ENCODE results near the gene SF3A2.

Gene SF3A2

GRCh38 chr19:2227415-2228156 is 9.0 kb upstream of the SF3A2 start:
- DNase-seq = no peak

- no peak for DNase-seq
Measured at GRCh38 chr19:2228157-2229030, 8.2 kb upstream of the SF3A2 start.

- no peak for DNase-seq
Measured at GRCh38 chr19:2229103-2230032, 7.3 kb upstream of the SF3A2 start.

- DNase-seq = no peak
Measured at GRCh38 chr19:2230033-2230531, 6.5 kb upstream of the SF3A2 start.

DNA sequence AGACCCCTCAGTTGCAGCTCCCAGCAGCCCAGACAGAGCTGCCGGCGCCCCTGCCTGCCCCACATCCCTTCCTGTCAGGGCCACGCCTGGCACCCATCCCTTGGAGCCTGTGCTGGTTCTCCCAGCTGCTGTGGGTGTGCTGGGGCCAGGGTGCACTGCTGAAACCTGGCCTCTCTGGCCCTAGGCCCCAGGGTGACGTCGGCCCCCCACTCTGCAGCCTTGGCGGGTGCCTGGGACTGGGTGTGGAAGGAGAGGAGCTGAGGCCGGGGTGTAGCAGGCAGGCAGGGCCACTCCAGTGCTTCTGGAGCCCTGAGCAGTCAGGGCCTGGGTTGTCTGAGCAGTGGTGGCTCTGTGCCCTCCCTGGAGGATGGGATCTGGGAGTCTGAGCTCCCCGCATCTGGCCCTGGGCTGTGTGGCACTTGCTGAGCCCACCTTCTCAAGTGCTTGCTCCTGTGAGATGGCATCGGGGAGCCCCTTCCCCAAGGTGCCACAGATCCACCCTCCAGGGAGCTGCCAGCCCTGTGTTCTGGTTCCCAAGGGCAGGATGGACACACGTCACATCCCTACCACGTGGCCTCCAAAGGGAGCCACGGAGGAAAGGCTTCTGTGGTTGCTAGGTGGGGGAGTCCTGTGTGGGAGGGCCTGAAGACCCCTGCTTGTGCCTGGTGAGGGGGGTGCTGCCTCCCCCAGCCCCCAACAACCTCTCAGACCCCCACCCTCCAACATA is 5.7 kb upstream of the SF3A2 start:
- no peak for DNase-seq

GRCh38 chr19:2231621-2232221 is 4.9 kb upstream of the SF3A2 start:
- DNase-seq = no peak

DNA sequence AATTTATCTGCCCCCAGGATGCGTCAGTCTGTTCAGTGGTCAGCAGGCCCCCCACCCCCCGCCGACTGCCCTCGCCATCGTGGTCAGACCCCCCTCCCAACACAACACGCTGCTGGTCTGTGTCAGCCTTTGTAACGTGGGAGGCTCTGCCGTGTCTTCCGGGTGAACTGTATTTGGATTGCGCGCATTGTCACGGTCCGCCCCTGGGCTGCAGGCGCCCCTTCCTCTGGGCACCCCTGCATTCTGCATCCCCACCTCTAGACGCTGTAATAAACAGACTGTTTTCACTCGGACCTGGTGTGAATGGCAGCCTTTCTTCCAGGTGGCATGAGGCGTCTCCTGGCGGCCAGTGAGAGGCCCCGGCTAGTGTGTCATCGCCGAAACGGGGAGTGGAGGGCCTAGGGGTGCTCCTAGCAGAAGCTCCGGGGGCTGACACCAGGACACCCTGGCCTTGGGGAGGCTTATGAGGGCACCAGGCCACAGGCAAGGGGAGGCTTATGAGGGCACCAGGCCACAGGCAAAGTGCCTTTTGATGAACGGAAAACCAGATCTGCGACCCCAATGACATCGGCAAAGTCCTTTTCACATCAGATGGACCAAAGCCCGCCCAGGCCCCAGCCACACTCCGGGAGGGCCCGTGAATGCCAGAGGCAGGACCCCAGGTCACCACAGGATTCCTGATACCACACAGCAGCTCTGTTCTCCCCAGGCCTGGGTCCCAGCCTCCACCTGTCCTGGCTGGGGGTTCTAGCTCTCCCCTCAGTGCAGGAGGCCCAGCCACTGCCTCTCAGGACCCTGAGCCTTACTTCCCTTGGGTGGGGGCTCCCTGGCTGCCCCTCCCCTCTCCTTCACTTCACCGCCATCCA is 4.1 kb upstream of the SF3A2 start:
- no peak for DNase-seq

DNA sequence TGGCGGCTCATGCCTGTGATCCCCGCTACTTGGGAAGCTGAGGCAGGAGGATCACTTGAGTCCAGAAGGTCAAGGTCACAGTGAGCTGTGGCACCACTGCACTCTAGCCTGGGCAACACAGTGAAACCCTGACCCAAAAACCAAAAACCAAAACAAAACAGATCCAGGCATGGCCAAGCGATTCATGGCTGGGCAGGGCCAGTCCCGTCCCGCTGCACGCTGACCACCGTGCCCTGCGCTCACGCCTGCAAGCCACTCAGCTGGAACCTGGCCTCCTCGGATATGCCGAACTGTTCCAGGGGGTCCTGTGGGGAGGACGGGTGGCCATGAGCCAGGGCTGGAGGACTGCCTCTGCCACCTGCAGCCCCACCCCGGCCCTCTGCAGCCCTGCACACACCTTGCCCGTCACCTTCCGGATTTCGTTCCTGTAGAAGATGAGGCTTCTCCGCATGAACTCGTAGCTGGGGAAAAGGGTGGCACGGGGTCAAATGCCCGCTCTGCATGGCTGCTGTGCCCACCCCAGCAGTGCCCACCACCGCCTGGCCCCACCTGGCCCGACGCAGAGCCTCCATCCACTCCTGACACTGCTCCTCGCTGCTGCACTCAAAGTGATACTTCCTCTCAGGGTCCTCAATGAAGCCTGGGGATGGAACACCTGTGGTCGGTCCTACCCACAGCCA is 2.9 kb upstream of the SF3A2 start:
- no peak for DNase-seq

DNA sequence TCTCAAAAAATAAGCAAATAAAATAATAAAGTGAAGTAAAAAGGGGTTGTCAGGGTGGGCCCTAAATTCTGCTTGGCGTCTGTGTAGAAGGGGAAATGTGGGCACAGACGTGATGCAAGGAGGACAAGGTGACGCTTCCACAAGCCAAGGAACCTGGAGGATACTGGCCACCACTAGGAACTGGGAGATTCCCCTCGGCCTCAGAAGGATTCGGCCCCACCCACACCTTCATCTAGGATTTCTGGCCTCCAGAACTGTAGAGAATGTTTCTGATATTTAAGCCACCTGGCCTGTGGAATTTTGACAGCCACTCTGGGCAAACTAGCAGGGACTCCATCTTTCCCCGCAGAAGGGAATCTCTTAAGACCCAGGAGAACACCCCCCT is 1.6 kb upstream of the SF3A2 start:
- DNase-seq = no peak

GRCh38 chr19:2235381-2236063 is 1.1 kb upstream of the SF3A2 start:
- peak; percentile 8 for DNase-seq

GRCh38 chr19:2236064-2236313 is 635 bp upstream of the SF3A2 start:
- no peak for DNase-seq

GRCh38 chr19:2237051-2237868 is 636 bp downstream of the SF3A2 start:
- no peak for DNase-seq

- no peak for DNase-seq
Measured at GRCh38 chr19:2237869-2238153, 1.2 kb downstream of the SF3A2 start.

DNA sequence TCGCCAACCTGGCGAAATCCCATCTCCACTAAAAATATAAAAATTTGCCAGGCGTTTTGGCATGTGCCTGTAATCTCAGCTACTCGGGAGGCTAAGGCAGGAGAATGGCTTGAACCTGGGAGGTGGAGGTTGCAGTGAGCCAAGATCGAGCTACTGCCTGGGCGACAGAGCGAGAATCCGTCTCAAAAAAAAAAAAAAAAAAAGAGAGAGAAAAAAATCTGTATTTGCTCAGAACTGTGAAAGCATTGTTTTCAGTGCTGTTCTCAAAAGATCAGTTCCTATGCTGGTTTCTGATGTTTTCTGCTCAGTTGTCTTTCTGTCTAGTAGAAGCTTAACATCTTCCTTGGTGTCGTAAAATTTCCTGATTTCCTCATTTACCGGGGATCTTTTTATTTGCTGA is 2.5 kb downstream of the SF3A2 start:
- no peak for DNase-seq

GRCh38 chr19:2239771-2240770 is 3.4 kb downstream of the SF3A2 start:
- DNase-seq = no peak

DNA sequence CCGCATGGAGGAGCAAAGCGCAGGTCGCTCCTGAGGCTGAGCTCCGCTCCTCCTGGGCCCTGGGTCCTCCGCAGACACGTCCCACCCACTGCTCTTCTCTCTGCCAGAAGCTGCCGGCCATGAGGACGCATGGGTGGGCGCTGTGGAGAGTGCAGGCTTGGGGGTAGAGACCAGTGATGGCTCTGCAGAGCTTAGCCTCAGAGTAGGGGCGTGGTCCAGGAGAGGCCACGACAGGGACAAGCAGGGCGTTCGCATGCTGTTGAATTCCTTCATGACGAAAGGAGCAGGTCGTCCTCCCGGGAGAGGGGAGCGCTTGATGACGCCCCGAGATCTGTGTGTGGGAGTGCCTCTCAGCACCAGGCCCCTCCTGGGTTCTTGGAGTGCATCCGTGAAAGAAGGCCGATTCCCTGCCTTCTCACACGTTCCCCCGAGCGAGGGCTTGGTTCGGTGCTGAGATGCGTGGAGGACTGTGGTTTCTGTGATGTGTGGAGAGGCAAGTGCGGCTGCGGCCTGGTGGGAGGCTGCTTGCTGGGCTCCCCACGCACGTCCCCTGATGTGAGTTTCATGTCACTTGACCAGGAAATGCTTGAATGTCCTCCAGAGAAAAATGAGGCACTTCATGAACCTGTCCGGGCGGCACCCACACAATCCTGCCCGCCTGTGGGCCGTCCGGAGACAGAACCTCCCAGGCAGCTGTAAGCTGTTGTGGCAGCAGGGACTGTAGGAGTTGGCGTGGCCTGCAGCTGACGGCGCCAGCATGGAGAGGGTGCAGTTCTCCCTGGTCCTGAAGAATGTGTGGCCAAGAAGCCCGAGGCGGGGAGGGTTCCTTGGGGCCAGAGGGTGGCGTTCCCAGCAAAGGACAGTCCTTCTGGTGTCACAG is 4.5 kb downstream of the SF3A2 start:
- DNase-seq = no peak

DNA sequence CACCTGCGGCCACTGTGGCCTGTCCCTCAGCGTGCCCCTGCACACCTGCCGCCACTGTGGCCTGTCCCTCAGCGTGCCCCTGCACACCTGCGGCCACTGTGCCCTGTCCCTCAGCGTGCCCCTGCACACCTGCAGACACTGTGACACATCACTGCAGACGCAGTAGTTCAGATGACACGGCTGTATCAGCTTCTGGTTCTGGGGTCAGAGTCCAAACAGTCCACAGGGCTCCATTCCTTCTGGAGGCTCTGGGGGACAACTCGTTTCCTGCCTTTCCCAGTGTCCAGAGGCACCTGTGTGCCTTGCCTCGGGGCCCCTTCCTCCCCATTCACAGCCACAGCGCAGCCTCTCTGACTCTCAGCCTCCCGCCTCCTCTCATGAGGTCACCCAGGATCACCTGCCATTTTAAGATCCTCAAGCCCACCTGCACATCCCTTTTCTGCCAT is 5.5 kb downstream of the SF3A2 start:
- DNase-seq = no peak

Data from NCI-H1436 treated with DMSO at 0.1 percent for 48 hours (cell line).